Measurements from ENCODE around the gene BICDL2. TPM values are rescaled to one million over a fixed set of nuclear protein-coding genes. Genes with fewer than 3 reads are reported as not detected.

Gene BICDL2
- total and polyA plus RNA-seq, 2 of the 4 experiments (the other 2 are of a cell fraction): 0.17 to 0.18 TPM

DNA sequence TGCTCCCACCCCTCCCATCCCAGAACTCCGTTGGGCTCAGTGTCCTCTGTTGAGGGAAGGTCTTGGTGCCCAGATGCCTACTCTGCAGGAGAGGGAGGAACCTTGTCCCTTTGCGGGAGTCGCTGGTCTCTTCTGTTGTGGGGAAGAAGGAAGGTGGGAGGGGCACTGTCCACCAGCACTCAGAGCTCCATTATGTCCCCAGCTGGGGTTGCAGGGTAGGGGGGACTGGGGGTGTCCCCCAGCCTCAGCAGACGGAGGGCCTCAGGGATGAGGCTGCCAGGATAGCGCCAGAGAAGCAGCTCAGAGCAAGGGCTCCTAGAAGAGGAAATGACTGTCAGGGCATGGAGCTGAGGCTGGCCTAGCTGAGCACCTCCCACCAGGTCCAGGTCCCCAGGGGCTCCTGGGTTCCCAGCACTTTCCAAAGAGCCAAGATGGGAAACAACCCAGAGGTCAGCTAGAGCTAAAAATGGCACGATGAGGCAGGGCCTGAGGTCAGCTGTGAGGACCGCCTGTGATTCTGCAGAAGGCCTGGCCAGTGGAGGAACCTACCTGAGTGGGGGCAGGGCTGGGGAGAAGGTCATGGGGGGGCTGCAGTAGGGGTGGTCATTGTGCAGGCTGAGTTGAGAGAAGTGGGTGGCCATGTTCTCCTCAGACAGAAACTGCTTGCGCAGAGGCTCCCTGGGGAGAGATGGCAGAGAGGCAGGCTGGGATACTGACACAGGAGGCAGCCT is 13.9 kb downstream of the BICDL2 start:
- no peak for TF ChIP-seq CEBPB (IDR thresholded peaks at IDR 0.05; ENCODE audit: low read depth, low read length)
- peak; percentile 3; the same call in 1 of the 2 replicates for TF ChIP-seq POLR2A (IDR thresholded peaks at IDR 0.05; ENCODE audit: low read depth, low read length)
- TF ChIP-seq, protein P1, sequence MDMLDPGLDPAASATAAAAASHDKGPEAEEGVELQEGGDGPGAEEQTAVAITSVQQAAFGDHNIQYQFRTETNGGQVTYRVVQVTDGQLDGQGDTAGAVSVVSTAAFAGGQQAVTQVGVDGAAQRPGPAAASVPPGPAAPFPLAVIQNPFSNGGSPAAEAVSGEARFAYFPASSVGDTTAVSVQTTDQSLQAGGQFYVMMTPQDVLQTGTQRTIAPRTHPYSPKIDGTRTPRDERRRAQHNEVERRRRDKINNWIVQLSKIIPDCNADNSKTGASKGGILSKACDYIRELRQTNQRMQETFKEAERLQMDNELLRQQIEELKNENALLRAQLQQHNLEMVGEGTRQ (IDR thresholded peaks at IDR 0.05; ENCODE audit: low read depth, low read length): no peak
- TF ChIP-seq RAD21 (IDR thresholded peaks at IDR 0.05; ENCODE audit: low read length): no peak
- ATAC-seq (ENCODE audit: low read depth) (no peak), DNase-seq (peak; percentile 20)
- peak overlapping the region; percentile 99 for H3K4ac ChIP-seq (ENCODE audit: low read depth, low read length)
- peak overlapping the region; percentile 53 for H2BK20ac ChIP-seq (ENCODE audit: low read depth, low read length)
- H3K27me3 ChIP-seq (ENCODE audit: control insufficient read depth, insufficient read depth, low read length): no peaks in the 10 kb centered on the region
- peak overlapping the region; percentile 99 for H3K9ac ChIP-seq (ENCODE audit: low read depth, low read length)
- intact Hi-C loops (cut with micrococcal nuclease): loop anchor here (1.0 kb wide), 1 partner anchor 40 kb away; no protein-coding TSS in a partner anchor
- peak overlapping the region; percentile 57 for H3K4me3 ChIP-seq (ENCODE audit: insufficient read depth, low read depth, low read length)
- CTCF ChIA-PET: interaction anchor here (0.9 to 2.7 kb wide), 3 partner anchors 8 to 107 kb away, joined by 3 to 12 read pairs (median 6); no protein-coding TSS in a partner anchor
- H3K4me1 ChIP-seq (ENCODE audit: control insufficient read depth, insufficient read depth, low read length): peaks cover 11% of the 10 kb centered on the region
- WGBS, 2 experiments (ENCODE audit: extremely low coverage in 2 of 2, insufficient read length in 1 of 2): 0% methylated on average over 1 of the region's 8 CpGs; no CpG with 5 or more reads in 1 of the 2 experiments
- peak overlapping the region; percentile 99 for H2AK5ac ChIP-seq (ENCODE audit: low read depth, low read length)
- H3K4me2 ChIP-seq (ENCODE audit: low read depth, low read length): peak overlapping the region; percentile 95
- H2BK5ac ChIP-seq (ENCODE audit: low read depth, low read length, poor library complexity, severe bottlenecking): peak overlapping the region; percentile 99
- peaks cover 0 to 27% of the 10 kb centered on the region in 2 experiments; a peak in 2 of 4 replicates for H3K79me1 ChIP-seq (ENCODE audit: low read depth in 1 of 2, low read length in 2 of 2)
- BruUV-seq (replicated peaks): no TSS peak
- H4K20me1 ChIP-seq (ENCODE audit: insufficient read depth, low read length): peaks cover 33% of the 10 kb centered on the region
- peak overlapping the region; percentile 100 for H3K56ac ChIP-seq (ENCODE audit: extremely low read depth, insufficient read depth, low read length)
- H3K36me3 ChIP-seq (ENCODE audit: control insufficient read depth, insufficient read depth, low read length): peaks cover 22% of the 10 kb centered on the region
- peak overlapping the region; percentile 87; the same call in 2 of the 3 replicates for H2BK15ac ChIP-seq (ENCODE audit: low read depth, low read length)
- H2BK120ac ChIP-seq (ENCODE audit: low read depth, low read length): peak overlapping the region; percentile 93
- dilution Hi-C loops (cut with HindIII; ENCODE audit: low sequenced_read_pairs, unreplicated experiment): no loop called here
- POLR2A ChIA-PET (ENCODE audit: unreplicated experiment): interaction anchor here (0.5 to 2.0 kb wide), 5 partner anchors 9 to 110 kb away, joined by 3 to 7 read pairs (median 3); partner anchors contain the start of gene CLDN9
- H2AFZ ChIP-seq (replicated peaks; ENCODE audit: low read length, poor library complexity): peak overlapping the region; percentile 16
- no peaks in the 10 kb centered on the region for H3K9me3 ChIP-seq (ENCODE audit: control insufficient read depth, insufficient read depth, low read length)
- H3K14ac ChIP-seq (replicated peaks; ENCODE audit: low read depth, low read length): peak overlapping the region; percentile 97
- peak overlapping the region; percentile 98 for H4K8ac ChIP-seq (ENCODE audit: low read depth in 2 of 2, low read length in 2 of 2)
- in situ Hi-C loops (cut with MboI; ENCODE audit: low sequenced_read_pairs): no loop called here
- peak overlapping the region; percentile 90 for H4K5ac ChIP-seq (ENCODE audit: low read depth, low read length)
- H3K27ac ChIP-seq (ENCODE audit: insufficient read depth, low read length): peak overlapping the region; percentile 100
- H3K23ac ChIP-seq (ENCODE audit: low read depth, low read length): peak overlapping the region; percentile 99
- H3K9me1 ChIP-seq (ENCODE audit: insufficient read depth, low read length): no peaks in the 10 kb centered on the region
- H2AK9ac ChIP-seq (replicated peaks; ENCODE audit: low read depth, low read length, poor library complexity): peak overlapping the region; percentile 93
- peak overlapping the region; percentile 96 for H3K18ac ChIP-seq (ENCODE audit: low read depth, low read length)
- peak overlapping the region; percentile 99 for H4K91ac ChIP-seq (ENCODE audit: insufficient read depth, low read depth, low read length)

Measured in IMR-90 (cell line).